Neuron (in vitro differentiated cells): ENCODE data around the gene MSI1.

Experiments
- H2AFZ ChIP-seq: one replicate; pipeline ENCODE4 v1.6.1; 2013; ENCODE audit warnings: low read depth, mild to moderate bottlenecking, inconsistent platforms, low read length, moderate library complexity
- H3K27me3 ChIP-seq: one replicate; pipeline ENCODE4 v1.6.1; 2013; ENCODE audit warnings: low read length; ENCODE audit not compliant: insufficient read depth
- H3K36me3 ChIP-seq: one replicate; pipeline ENCODE4 v1.6.1; 2013; ENCODE audit warnings: low read length; ENCODE audit not compliant: insufficient read depth
- H3K4me1 ChIP-seq: one replicate; pipeline ENCODE4 v1.6.1; 2013; ENCODE audit warnings: low read length; ENCODE audit not compliant: insufficient read depth
- H3K4me3 ChIP-seq: 2 replicates; pipeline ENCODE4 v1.5.1; 2013; ENCODE audit warnings: mild to moderate bottlenecking, low read length, moderate library complexity
- H3K9me3 ChIP-seq: one replicate; pipeline ENCODE4 v1.6.1; 2013; ENCODE audit warnings: low read length

Gene MSI1

DNA sequence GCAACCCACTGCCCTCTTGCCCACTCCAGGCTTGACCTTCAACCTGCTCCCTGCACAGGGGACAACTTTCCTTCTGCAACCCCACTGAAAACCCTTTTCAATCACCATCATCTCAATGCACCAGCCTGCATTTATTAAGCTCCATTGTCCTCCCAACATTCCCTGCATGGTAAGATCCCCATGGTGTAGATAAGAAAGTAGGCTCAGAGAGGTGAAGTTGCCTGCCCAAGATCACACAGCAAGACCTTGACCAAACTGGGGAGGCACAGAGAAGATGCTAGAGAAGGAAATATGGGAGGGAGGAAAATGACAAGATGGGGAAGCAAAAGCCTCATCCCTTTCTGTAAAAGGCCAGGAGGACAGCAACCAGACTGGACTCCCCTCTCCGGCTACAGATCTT lies 9.8 kb downstream of the MSI1 start:
- no peaks in the 10 kb centered on the region for H3K27me3 ChIP-seq
- no peak overlapping the region for H3K4me3 ChIP-seq
- H3K9me3 ChIP-seq: no peaks in the 10 kb centered on the region
- H2AFZ ChIP-seq: no peak overlapping the region
- peaks cover 60% of the 10 kb centered on the region for H3K4me1 ChIP-seq
- peaks cover 87% of the 10 kb centered on the region for H3K36me3 ChIP-seq

DNA sequence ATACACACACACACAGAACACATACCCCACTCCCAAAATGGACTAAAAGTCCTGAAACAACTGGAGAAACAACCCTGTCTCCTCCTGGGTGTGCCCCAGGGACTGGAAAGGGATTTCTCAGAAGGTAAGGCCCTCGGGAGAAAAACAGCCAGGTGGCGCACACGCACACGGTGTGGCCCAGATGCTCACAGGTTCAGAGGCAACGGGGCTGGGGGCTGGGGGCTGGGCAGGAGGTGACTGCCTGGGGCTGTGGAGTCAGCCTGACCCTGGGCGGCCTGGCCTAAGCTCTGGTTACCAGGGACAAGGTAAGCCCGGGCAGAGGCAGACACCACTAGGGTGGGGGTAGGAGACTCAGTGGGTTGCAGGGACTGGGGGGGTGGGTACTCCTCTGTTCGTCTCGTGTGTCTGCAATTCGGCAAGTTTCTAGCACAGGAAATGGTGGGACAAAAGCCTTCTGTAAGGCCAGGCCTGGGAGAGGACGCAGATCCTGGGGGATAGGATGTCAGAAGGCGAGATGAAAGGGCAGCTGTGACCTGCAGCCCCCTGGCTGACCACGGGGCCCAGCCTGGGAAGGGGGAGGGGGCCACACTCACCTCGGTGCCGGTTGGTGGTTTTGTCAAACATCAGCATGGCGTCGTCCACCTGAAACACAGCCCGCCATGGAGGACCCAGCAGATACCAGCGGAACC lies 10.4 kb downstream of the MSI1 start:
- Histone ChIP-seq H3K9me3 (no peaks in the 10 kb centered on the region), H2AFZ (no peak overlapping the region), H3K36me3 (peaks cover 87% of the 10 kb centered on the region), H3K27me3 (no peaks in the 10 kb centered on the region), H3K4me3 (no peak overlapping the region), H3K4me1 (peaks cover 54% of the 10 kb centered on the region)

DNA sequence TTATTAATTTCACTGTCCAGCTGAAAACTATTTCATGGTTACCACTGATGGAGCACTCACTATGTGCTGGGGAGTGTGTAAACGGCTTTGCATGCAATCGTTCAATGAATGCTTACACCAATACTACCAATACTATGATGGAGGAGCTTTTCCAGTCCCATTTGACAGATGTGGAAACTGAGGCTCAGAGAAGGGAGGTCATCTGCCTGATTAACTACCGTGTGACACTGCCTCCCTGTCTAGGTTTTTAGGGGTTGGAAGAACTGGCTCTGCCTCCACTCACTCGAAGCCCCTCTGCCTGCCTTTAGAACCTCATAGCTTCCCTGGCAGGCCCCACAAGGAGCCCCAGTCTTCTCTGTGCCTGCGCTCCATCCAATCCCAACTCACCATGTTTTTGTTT lies 11.9 kb downstream of the MSI1 start:
- H3K9me3 ChIP-seq: no peaks in the 10 kb centered on the region

DNA sequence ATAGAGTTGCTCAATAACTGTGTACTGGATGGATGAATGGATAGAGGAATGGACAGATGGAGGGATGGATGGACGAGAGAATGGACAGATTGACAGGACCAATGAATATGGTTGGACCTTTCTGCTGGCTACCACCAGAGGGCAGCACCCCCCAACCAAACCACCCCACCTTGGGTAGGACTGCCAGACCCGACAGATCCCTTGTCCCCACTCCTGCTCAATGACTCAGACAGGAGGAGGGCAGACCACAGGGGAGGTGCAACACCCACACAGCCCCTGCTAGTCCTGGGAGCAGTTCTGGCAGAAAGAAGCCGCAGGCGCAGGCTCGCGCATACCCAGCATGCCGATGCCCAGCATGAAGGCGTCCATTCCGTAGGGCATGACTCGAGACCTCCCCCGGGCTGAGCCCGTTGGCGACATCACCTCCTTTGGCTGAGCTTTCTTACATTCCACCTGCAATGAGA lies 12.4 kb downstream of the MSI1 start:
- peaks cover 88% of the 10 kb centered on the region for H3K36me3 ChIP-seq
- no peak overlapping the region for H2AFZ ChIP-seq
- H3K27me3 ChIP-seq: no peaks in the 10 kb centered on the region
- peaks cover 37% of the 10 kb centered on the region for H3K4me1 ChIP-seq
- no peak overlapping the region for H3K4me3 ChIP-seq
- no peaks in the 10 kb centered on the region for H3K9me3 ChIP-seq

More for the DNA sequence above, 11.9 kb downstream of the MSI1 start:
- Histone ChIP-seq H3K4me3 (no peak overlapping the region), H3K4me1 (peaks cover 40% of the 10 kb centered on the region), H3K27me3 (no peaks in the 10 kb centered on the region), H2AFZ (no peak overlapping the region), H3K36me3 (peaks cover 86% of the 10 kb centered on the region)

DNA sequence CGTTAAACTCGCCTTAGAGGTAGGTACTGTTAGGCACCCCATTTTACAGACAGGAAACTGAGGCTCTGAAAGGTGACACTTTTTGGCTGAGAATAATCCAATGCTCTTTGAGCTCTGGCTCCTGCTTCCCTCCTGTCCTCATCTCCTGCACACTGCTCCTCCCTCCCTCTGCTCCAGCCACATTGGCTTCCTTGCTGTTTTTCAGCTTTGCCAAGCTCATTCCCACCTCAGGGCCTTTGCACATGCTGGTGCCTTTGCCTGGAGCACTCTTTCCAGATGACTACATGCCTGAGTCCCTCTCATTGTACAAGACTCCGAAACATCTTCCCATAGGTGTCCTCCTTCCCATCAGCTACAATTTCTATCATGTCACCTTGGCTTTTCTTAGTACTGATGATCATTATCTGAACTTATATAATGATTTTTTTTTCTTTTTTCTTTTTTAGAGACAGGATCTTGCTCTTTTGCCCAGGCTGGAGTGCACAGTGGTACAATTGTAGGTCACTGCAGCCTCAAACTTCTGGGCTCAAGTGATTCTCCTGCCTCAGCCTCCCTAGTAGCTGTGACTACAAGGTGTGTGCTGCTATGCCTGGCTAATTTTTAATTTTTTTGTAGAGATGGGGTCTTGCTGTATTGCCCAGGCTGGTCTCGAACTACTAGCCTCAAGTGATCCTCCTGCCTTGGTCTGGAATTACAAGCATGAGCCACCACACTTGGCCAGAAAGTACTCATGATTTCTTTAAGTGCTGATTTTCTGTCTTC lies 15.2 kb downstream of the MSI1 start:
- Histone ChIP-seq H3K36me3 (peaks cover 91% of the 10 kb centered on the region), H3K9me3 (no peaks in the 10 kb centered on the region), H3K4me3 (no peak overlapping the region), H3K4me1 (peaks cover 11% of the 10 kb centered on the region), H2AFZ (no peak overlapping the region), H3K27me3 (no peaks in the 10 kb centered on the region)

DNA sequence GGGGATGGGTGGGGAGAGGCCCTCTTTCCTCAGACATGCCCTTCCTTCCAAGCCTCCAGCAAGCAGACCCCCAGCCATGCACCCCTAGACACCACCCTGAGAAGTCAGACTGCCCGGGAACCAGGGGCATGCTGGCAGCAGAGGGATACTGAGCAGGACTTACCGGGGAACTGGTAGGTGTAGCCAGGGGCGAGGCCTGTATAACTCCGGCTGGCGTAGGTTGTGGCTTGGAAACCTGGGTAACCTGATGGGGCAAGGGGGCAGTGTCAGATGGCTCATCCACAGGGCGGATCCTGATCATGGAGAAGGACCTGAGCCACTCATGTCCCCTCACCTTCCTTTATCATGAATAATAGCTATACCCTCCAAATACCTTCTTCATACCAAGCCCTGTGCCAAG lies 15.8 kb downstream of the MSI1 start:
- peaks cover 90% of the 10 kb centered on the region for H3K36me3 ChIP-seq
- peaks cover 4% of the 10 kb centered on the region for H3K4me1 ChIP-seq
- H3K9me3 ChIP-seq: no peaks in the 10 kb centered on the region
- no peaks in the 10 kb centered on the region for H3K27me3 ChIP-seq
- H2AFZ ChIP-seq: no peak overlapping the region
- H3K4me3 ChIP-seq: no peak overlapping the region

DNA sequence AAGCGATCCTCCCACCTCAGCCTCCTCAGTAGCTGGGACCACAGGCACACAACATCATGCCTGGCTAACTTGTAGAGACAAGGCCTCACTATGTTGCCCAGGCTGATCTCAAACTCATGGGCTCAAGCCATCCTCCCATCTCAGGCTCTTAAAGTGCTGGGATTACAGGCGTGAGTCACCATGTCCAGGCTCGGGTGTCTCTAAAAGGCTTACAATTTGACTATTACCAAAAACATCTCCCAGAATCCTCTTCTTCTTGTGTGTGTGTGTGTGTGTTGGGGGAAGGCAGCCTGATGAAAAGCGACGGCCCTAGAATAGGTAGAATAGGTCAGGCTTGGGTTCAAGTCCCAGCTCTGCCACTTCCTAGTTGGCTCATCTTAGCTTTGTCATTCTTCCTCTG lies 16.8 kb downstream of the MSI1 start:
- Histone ChIP-seq H3K4me3 (no peak overlapping the region), H2AFZ (no peak overlapping the region), H3K27me3 (no peaks in the 10 kb centered on the region), H3K4me1 (peaks cover 3% of the 10 kb centered on the region), H3K36me3 (peaks cover 90% of the 10 kb centered on the region), H3K9me3 (no peaks in the 10 kb centered on the region)

DNA sequence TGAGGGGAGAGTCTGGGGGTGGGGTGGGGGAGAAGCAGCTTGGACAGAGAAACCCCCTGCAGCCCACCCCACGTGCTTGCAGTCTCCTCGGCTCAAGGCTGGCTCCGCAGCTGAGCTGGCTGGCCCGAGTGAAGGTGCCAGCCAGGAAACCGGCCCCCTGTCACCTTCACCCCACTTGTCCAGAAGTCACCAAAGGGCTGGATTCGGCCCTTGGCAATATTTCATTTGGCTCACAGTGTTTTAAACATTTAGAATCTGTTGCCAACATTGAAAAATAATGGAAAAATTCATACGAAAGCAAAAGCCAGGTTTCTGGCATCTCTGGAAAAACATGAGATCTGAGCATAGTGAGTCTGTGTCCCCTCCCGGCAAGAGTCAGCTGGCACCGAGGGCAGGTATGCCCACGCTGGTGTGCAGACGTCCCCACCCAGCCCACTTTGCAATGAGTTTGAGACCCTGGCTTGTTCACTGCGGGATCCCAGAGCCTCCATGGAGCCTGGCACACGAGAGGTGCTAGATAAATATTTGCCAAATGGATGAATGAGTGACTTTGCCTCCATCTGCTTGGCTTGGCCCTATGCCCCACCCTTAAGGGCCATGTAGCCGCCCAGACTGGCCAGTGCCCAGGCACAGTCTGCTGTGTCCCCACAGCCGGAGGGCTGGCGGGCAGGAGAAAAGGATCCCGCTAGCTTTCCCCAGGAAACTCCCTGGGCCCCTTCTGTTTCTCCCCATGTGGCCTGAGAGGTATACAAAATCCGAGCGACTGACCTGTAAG lies 18.2 kb downstream of the MSI1 start:
- Histone ChIP-seq H3K27me3 (no peaks in the 10 kb centered on the region), H3K4me1 (no peaks in the 10 kb centered on the region), H2AFZ (no peak overlapping the region), H3K36me3 (peaks cover 87% of the 10 kb centered on the region), H3K9me3 (no peaks in the 10 kb centered on the region), H3K4me3 (no peak overlapping the region)

DNA sequence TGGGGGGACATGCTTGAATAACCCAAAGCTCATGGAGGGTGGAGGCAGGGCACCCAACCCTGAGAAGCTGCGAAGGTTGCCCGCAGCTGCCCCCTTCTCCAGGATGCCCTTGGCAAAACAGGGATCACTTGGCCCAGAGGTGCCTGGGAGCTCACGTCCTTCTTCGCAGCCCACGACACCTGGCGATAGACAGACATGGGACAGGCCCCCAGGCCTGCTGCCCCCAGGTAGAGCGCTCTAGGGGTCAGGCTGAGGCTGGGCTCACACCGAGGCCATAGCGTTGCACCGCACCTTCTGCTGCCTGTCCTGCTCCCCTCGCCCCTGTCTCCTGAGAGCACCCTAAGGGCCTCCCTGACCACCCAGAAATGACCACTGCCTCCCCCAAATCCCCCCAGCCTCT lies 21.2 kb downstream of the MSI1 start:
- Histone ChIP-seq H3K27me3 (no peaks in the 10 kb centered on the region), H3K4me1 (no peaks in the 10 kb centered on the region), H3K4me3 (no peak overlapping the region), H3K36me3 (peaks cover 89% of the 10 kb centered on the region), H3K9me3 (no peaks in the 10 kb centered on the region), H2AFZ (no peak overlapping the region)

DNA sequence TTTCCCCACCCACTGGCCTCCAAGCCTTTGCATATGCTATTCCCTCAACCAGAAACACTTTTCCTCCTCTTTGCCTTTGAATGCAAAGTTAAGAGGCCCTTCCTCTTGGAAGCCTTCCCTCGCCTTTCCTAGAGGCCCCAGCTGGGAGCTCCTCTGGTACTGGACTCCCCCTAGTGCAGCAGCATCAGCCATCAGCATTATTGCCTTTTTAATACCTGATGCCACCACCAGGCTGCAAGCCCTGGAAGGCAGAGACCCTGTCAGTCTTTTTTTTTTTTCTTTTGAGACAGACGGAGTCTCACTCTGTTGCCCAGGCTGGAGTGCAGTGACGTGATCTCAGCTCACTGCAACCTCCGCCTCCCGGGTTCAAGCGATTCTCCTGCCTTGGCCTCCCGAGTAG lies 22.3 kb downstream of the MSI1 start:
- H2AFZ ChIP-seq: no peak overlapping the region
- no peaks in the 10 kb centered on the region for H3K27me3 ChIP-seq
- no peak overlapping the region for H3K4me3 ChIP-seq
- H3K4me1 ChIP-seq: no peaks in the 10 kb centered on the region
- H3K36me3 ChIP-seq: peaks cover 80% of the 10 kb centered on the region
- no peaks in the 10 kb centered on the region for H3K9me3 ChIP-seq

DNA sequence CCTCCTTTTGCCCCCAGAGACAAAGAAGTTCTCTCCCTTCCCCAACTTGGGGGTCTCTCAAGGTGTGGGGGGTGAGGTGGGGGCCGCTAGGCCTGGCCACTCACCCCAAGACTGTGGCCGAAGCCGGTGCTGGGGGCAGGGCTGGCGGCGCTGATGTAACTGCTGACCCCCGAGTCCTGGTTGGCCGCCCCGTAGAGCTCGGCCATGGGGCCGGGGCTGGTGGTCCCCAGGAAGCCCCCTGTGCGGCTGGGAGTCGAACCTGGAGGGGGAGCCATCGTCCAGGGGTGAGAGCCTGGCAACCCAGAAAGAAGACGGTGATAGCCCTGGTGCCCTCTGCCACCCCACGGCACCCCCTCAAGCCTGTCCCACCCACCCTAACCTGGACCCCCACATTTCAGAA lies 22.9 kb downstream of the MSI1 start:
- Histone ChIP-seq H3K9me3 (no peaks in the 10 kb centered on the region), H3K4me3 (no peak overlapping the region), H3K27me3 (no peaks in the 10 kb centered on the region), H3K36me3 (peaks cover 76% of the 10 kb centered on the region), H2AFZ (no peak overlapping the region), H3K4me1 (no peaks in the 10 kb centered on the region)

DNA sequence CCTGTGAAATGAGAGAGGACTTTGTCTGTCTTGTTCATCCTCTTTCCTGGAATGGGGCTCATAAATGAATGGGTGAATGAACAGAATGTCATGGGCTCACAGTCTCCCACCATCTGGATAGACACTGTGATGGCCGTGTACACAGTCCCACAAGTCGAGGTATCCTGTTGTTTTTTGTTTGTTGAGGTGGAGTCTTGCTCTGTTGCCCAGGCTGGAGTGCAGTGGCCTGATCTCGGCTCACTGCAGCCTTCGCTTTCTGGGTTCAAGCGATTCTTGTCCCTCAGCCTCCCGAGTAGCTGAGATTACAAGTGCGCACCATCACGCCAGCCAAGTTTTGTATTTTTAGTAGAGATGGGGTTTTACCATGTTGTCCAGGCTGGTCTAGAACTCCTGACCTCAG lies 25.3 kb downstream of the MSI1 start:
- Histone ChIP-seq H3K36me3 (peaks cover 54% of the 10 kb centered on the region), H3K9me3 (no peaks in the 10 kb centered on the region), H3K4me3 (no peak overlapping the region), H2AFZ (no peak overlapping the region), H3K27me3 (no peaks in the 10 kb centered on the region), H3K4me1 (no peaks in the 10 kb centered on the region)

DNA sequence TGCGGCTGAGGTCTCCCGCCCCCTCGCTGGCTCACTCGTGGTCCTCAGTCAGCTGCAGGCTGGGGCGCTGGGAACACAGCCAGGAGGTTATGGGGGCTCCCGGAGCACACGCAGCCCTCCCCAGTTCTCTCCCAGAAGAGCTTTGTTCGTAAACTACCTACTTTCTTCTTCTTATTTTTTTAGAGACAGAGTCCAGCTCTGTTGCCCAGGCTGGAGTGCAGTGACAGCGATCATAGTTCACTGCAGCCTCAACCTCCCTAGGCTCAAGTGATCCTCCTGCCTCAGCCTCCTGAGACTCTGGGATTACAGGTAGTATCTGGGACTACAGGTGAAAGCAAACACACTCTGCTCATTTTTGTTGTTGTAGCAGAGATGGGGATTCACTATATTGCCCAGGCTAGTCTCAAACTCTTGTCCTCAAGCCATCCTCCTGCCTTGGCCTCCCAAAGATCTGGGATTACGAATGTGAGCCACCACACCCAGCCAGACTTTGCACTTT lies 25.9 kb downstream of the MSI1 start:
- Histone ChIP-seq H3K4me1 (no peaks in the 10 kb centered on the region), H3K4me3 (no peak overlapping the region), H2AFZ (no peak overlapping the region), H3K36me3 (peaks cover 49% of the 10 kb centered on the region), H3K9me3 (no peaks in the 10 kb centered on the region), H3K27me3 (no peaks in the 10 kb centered on the region)
